ENCODE data around the gene C3orf70.

- no peak for TF ChIP-seq FOXM1 (IDR thresholded peaks at IDR 0.05; ENCODE audit: borderline replicate concordance, low read depth)
- TF ChIP-seq RAD21 (IDR thresholded peaks at IDR 0.05; ENCODE audit: low read depth), result no peak
- no peak for TF ChIP-seq EP300 (IDR thresholded peaks at IDR 0.05; ENCODE audit: borderline replicate concordance)
- no peak for TF ChIP-seq REST (IDR thresholded peaks at IDR 0.05; ENCODE audit: low read depth)
- no peak for TF ChIP-seq CREB1 (IDR thresholded peaks at IDR 0.05; ENCODE audit: low read depth)
- TF ChIP-seq TAF1 (IDR thresholded peaks at IDR 0.05; ENCODE audit: low read depth), result no peak
These were observed 38.1 kb downstream of the C3orf70 start for GRCh38 chr3:185114756-185115155.

Data from Ishikawa (cell line).